Kidney (tissue), 14 donors: ENCODE data around the gene PPP1CB. TPM values are rescaled to one million over a fixed set of nuclear protein-coding genes. Genes with fewer than 3 reads are reported as not detected.
A peak's percentile ranks its signal among the peaks of the same experiment; 100 is the strongest.

ENCODE experiments used
- DNase-seq, 5 donors: peaks; one replicate each; pipeline ENCODE4 v3.0.0-alpha.2; 2013 to 2020
- FAIRE-seq: peaks from 2 replicates; lab custom pipeline; 2012; peaks lifted over from hg19 to GRCh38; lab: Jason Lieb, UNC
- H3K27ac ChIP-seq, 2 donors: one replicate each; pipeline ENCODE4 v1.7.0; 2013; ENCODE audit warnings: low read depth in 2 of 2, low read length in 2 of 2, inconsistent platforms in 1 of 2
- H3K27me3 ChIP-seq: one replicate; pipeline ENCODE4 v1.7.1; 2013; ENCODE audit warnings: low read length, inconsistent platforms; ENCODE audit not compliant: control insufficient read depth, insufficient read depth
- H3K36me3 ChIP-seq, 3 donors: one replicate each; pipeline versions ENCODE4 v1.7.0 to v1.7.1; 2013; ENCODE audit warnings: low read length in 3 of 3, control low read depth in 1 of 3, inconsistent platforms in 1 of 3; ENCODE audit not compliant: insufficient read depth in 3 of 3, control insufficient read depth in 2 of 3
- H3K4me1 ChIP-seq, 3 donors: one replicate each; pipeline versions ENCODE4 v1.7.0 to v1.7.1; 2013; ENCODE audit warnings: low read length in 3 of 3, inconsistent platforms in 1 of 3, low read depth in 1 of 3; ENCODE audit not compliant: control insufficient read depth in 2 of 3, insufficient read depth in 2 of 3
- H3K4me3 ChIP-seq, 3 donors: one replicate each; pipeline versions ENCODE4 v1.7.0 to v1.8.1; 2013; ENCODE audit warnings: low read length in 3 of 3, control low read depth in 1 of 3, inconsistent platforms in 1 of 3
- H3K9ac ChIP-seq, 3 donors: one replicate each; pipeline versions ENCODE4 v1.7.0 to v1.7.1; 2013; ENCODE audit warnings: low read length in 3 of 3, control low read depth in 1 of 3, inconsistent platforms in 1 of 3
- H3K9me3 ChIP-seq, 3 donors: one replicate each; pipeline versions ENCODE4 v1.7.0 to v1.7.1; 2013; ENCODE audit warnings: low read length in 3 of 3, control low read depth in 1 of 3, inconsistent platforms in 1 of 3; ENCODE audit not compliant: control insufficient read depth in 2 of 3, insufficient read depth in 1 of 3
- CTCF ChIP-seq: IDR thresholded peaks from 3 replicates; pipeline ENCODE4 v1.5.1; 2012; ENCODE audit warnings: mild to moderate bottlenecking, moderate library complexity, borderline replicate concordance; ENCODE audit not compliant: insufficient read depth; ENCODE audit errors: extremely low read depth
- intact Hi-C: fragments of 100-400 bp; cut with DNase I; formaldehyde crosslinking; loops from one replicate; pipeline ENCODE4 v1.11.1; 2022
- polyA plus RNA-seq: library from polyadenylated mRNA; stranded (reverse); fragments of 350-450 nt; fragmentation: Illumina TruSeq; extraction: RNeasy Lipid Tissue Mini Kit (QIAGEN cat#74804); gene quantifications from one replicate; pipeline ENCODE4 v1.2.3, GENCODE V29; 2014; ENCODE audit warnings: low read depth, low replicate concordance; ENCODE audit not compliant: insufficient read depth
- total RNA-seq: library from RNA; stranded (reverse); fragmentation: NEBNext Ultra II Directional; extraction: Animal tissue kit (Norgen Biotek cat#: 25700); gene quantifications from one replicate; pipeline ENCODE4 v1.2.1, GENCODE V29; 2021
- donor health status: control.
- donor health status: control.
- donor health status: control.
- donor health status: control.
- donor health status: control.
- donor health status: DM: yes; HTN: yes; CAD: no.
- donor health status: Normal renal cell carcinoma (clear cell type).

PPP1CB gene
- total and polyA plus RNA-seq, 2 donors from 2014 or later, result 63.3 to 358 TPM

- DNase-seq (peak in 2 of 5 donors; percentile 24 to 25), FAIRE-seq (no peak)
- Histone ChIP-seq H3K4me1 (no peaks in the 10 kb centered on the region), H3K9ac (no peak overlapping the region), H3K27me3 (no peaks in the 10 kb centered on the region), H3K9me3 (no peaks in the 10 kb centered on the region), H3K27ac (no peak overlapping the region), H3K4me3 (no peak overlapping the region), H3K36me3 (no peaks in the 10 kb centered on the region)
- no peak for TF ChIP-seq CTCF
- intact Hi-C loops, result no loop called here
These were observed 90.4 kb downstream of the PPP1CB start for GRCh38 chr2:28842042-28842441.

Other genes with a start within 250 kb of the PPP1CB start
- 1.6 TPM for gene SPDYA, start 59.0 kb downstream of the PPP1CB start, total RNA-seq
- gene SPDYA, start 59.0 kb downstream of the PPP1CB start, polyA plus RNA-seq, result not detected
- gene TRMT61B, start 118.5 kb downstream of the PPP1CB start, total RNA-seq, result 14.4 TPM
- gene TRMT61B, start 118.5 kb downstream of the PPP1CB start, polyA plus RNA-seq, result 18.4 TPM
- 40.5 TPM for gene WDR43, start 142.8 kb downstream of the PPP1CB start, total RNA-seq
- 9.6 TPM for gene WDR43, start 142.8 kb downstream of the PPP1CB start, polyA plus RNA-seq
- gene TOGARAM2, start 229.5 kb downstream of the PPP1CB start, total RNA-seq, result 0.60 TPM
- 1.4 TPM for gene TOGARAM2, start 229.5 kb downstream of the PPP1CB start, polyA plus RNA-seq